Stimulated activated CD4-positive, alpha-beta T cell treated with anti-CD3 and anti-CD28 coated beads, Interleukin-15, amount 100 ng/mL, for 48 hours (primary cell): Measurements from ENCODE around the gene TYW3.

Experiments
- DNase-seq, 2 donors: peaks; one replicate each; pipeline ENCODE4 v3.0.0-alpha.2; 2020; ENCODE audit warnings: low read depth in 2 of 2

Gene TYW3

DNA sequence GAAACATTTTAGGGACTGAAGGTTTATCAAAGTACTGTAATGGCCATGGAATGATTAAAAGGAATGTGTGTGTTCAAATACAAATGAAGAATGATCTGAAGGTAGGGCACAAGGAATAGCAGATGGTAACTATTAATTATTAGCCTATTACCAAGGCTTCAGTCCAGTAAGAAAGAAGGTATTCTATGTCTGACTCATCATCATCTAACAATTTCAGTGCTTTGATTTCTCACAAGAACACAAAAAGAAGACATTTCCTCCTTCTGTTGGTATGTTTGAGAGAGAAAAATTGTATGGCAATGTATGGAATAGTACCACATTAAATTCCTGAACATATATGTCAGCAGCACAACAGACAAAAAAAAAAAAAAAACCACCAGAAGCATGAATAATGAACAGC is 57.5 kb downstream of the TYW3 start:
- no peak for DNase-seq

DNA sequence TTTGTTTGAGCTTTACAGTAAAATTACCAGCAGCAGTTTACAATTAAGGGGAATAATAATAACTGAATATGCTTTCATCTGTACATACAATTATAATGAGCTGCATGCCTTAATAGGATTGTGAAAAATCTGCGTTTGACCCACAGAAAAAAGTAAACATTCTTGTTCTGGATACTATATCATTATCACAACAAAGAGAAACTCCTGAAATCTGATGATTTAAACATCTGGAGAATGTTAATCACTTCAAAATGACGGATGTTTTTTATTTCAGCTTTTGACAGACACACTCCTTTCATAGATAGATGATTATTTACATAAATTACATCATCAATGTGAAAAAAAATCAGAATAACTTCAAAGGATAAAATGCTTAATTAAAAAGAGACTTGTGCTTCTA is 58.5 kb downstream of the TYW3 start:
- DNase-seq, result no peak

DNA sequence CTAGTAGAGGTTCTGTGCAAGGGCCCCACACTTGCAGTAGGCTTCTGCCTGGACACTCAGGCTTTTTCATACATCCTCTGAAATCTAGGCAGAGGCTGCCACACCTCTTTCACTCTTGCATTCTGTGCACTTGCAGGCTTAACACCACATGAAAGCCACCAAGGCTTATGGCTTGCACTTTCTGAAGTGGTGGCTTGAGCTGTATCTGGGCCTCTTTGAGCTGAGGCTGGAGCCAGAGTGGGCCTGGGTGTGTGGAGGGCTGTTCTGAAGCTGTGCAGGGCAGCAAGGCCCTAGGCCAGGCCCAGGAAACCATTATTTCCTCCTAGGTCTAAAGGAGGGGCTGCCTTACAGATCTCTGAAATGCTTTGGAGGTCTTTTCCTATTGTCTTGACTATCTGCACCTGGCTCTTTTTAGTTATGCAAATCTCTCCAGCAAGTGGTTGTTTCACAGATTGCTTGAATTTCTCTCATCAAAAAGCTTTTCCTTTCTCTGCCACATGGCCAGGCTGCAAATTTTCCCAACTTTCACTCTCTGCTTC is 66.2 kb downstream of the TYW3 start:
- DNase-seq, result no peak

- DNase-seq, result no peak
These were observed 78.7 kb downstream of the TYW3 start for GRCh38 chr1:74811436-74812179.

DNA sequence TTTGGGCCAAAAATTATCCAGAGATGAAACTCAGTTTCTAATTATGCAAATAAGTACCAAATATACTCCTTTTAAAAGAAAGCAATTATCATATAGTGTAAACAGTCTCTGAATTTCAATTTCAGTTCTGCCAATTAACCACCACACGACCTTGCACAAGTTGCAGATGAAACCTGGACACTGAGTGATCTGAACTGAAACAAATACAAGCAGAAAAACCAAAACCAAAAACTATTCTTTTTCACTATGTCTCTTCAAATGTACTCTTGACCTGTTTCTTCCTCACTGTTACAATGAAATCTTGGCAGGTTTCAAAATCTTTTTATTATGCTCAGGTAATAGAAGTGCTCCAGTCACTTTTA is 79.2 kb downstream of the TYW3 start:
- no peak for DNase-seq
